ENCODE measurements around the gene PHF12.
A peak's percentile ranks its signal among the peaks of the same experiment; 100 is the strongest.

GRCh38 chr17:28916302-28916934, 34.9 kb downstream of the PHF12 start:
- TF ChIP-seq, protein P1, sequence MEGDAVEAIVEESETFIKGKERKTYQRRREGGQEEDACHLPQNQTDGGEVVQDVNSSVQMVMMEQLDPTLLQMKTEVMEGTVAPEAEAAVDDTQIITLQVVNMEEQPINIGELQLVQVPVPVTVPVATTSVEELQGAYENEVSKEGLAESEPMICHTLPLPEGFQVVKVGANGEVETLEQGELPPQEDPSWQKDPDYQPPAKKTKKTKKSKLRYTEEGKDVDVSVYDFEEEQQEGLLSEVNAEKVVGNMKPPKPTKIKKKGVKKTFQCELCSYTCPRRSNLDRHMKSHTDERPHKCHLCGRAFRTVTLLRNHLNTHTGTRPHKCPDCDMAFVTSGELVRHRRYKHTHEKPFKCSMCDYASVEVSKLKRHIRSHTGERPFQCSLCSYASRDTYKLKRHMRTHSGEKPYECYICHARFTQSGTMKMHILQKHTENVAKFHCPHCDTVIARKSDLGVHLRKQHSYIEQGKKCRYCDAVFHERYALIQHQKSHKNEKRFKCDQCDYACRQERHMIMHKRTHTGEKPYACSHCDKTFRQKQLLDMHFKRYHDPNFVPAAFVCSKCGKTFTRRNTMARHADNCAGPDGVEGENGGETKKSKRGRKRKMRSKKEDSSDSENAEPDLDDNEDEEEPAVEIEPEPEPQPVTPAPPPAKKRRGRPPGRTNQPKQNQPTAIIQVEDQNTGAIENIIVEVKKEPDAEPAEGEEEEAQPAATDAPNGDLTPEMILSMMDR (IDR thresholded peaks at IDR 0.05; ENCODE audit: insufficient read depth, low read length, poor library complexity, severe bottlenecking), result peak; percentile 65
- no peak for TF ChIP-seq EZH2phosphoT487 (conservative IDR thresholded peaks at IDR 0.05; ENCODE audit: low read length)
